H1 (cell line): Measurements from ENCODE around the gene PLPP4. TPM values are rescaled to one million over a fixed set of nuclear protein-coding genes. Genes with fewer than 3 reads are reported as not detected.

ENCODE experiments used
- ATF3 ChIP-seq: IDR thresholded peaks from 2 replicates; pipeline ENCODE4 v1.6.1; 2011; ENCODE audit warnings: low read depth, mild to moderate bottlenecking, low read length; ENCODE audit not compliant: insufficient read depth
- CBX8 ChIP-seq: fragments of 300-800, 300-1000 bp; sonication (generic); IDR thresholded peaks from 2 replicates; pipeline ENCODE4 v1.7.1; 2016; ENCODE audit warnings: low read depth, low read length, borderline replicate concordance
- SAP30 ChIP-seq: fragments of 300-600 bp; sonication (generic); IDR thresholded peaks from 2 replicates; pipeline ENCODE4 v1.7.1; 2012; ENCODE audit warnings: low read length, moderate library complexity, mild to moderate bottlenecking, inconsistent platforms; ENCODE audit not compliant: insufficient read depth, insufficient replicate concordance
- TAF1 ChIP-seq: IDR thresholded peaks from 2 replicates; pipeline ENCODE4 v1.6.1; 2011; ENCODE audit warnings: mild to moderate bottlenecking, low read depth, low read length
- polyA plus RNA-seq, 7 experiments: library from polyadenylated mRNA; depleted of rRNA in 3 of 7; stranded (reverse) in 5 of 7; unstranded in 2 of 7; fragments of >200 nt in 5 of 7; fragments of 200-250 nt in 2 of 7; gene quantifications; 1 replicate in 5 of 7; 2 replicates in 1 of 7; 4 replicates in 1 of 7; pipeline versions ENCODE4 v1.2.1 to v1.2.3, GENCODE V29; 2011 to 2013; ENCODE audit warnings: missing spikeins in 2 of 7, mixed read lengths in 2 of 7
- total RNA-seq: library from RNA; stranded (reverse); fragmentation: NEBNext Ultra II Directional; extraction: Animal tissue kit (Norgen Biotek cat#: 25700); gene quantifications from 2 replicates; pipeline ENCODE4 v1.2.1, GENCODE V29; 2021

Gene PLPP4
- total and polyA plus RNA-seq, 2 of the 8 experiments (the other 6 are each of a cell fraction or from before 2014, with no cell fraction given): 0.30 TPM; not detected in 1

GRCh38 chr10:120584786-120585185 lies 127.8 kb downstream of the PLPP4 start (continued):
- no peak for TF ChIP-seq SAP30
- no peak for TF ChIP-seq CBX8
- TF ChIP-seq ATF3: no peak
- no peak for TF ChIP-seq TAF1
